ENCODE data around the gene VPS8.

The VPS8 gene

GRCh38 chr3:184914628-184915027 lies 102.7 kb downstream of the VPS8 start:
- no peak for DNase-seq (ENCODE audit: low read depth)
- TF ChIP-seq, protein P1, sequence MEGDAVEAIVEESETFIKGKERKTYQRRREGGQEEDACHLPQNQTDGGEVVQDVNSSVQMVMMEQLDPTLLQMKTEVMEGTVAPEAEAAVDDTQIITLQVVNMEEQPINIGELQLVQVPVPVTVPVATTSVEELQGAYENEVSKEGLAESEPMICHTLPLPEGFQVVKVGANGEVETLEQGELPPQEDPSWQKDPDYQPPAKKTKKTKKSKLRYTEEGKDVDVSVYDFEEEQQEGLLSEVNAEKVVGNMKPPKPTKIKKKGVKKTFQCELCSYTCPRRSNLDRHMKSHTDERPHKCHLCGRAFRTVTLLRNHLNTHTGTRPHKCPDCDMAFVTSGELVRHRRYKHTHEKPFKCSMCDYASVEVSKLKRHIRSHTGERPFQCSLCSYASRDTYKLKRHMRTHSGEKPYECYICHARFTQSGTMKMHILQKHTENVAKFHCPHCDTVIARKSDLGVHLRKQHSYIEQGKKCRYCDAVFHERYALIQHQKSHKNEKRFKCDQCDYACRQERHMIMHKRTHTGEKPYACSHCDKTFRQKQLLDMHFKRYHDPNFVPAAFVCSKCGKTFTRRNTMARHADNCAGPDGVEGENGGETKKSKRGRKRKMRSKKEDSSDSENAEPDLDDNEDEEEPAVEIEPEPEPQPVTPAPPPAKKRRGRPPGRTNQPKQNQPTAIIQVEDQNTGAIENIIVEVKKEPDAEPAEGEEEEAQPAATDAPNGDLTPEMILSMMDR (conservative IDR thresholded peaks at IDR 0.05; ENCODE audit: low read depth, low read length) = no peak
- H3K4me3 ChIP-seq (ENCODE audit: low read length) = no peak overlapping the region

- H3K4me3 ChIP-seq (ENCODE audit: low read length) = no peak overlapping the region
- no peak for DNase-seq (ENCODE audit: low read depth)
- TF ChIP-seq, protein P1 (conservative IDR thresholded peaks at IDR 0.05; ENCODE audit: low read depth, low read length) = no peak
Observed at GRCh38 chr3:184918750-184919149, 106.8 kb downstream of the VPS8 start.

DNA sequence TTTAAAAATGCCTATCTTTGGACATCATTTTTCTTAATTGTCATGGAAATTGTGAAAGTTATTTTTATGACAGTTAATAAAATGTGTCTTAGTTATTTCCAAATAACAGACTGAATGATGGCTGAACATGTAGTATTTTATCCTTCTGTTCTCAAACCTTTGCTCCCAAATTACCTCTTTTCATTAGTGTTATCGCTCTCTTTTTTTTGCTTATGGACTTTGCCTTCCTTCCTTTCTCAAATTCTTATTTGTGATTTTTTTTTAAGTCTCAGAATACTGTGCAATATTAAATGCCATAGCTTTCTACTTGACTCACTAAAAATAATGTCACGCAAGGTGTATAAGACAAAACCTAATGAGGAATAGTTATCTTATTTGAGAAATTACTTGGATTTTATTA lies 107.7 kb downstream of the VPS8 start:
- TF ChIP-seq, protein P1 (conservative IDR thresholded peaks at IDR 0.05; ENCODE audit: low read depth, low read length) = no peak
- no peak overlapping the region for H3K4me3 ChIP-seq (ENCODE audit: low read length)
- DNase-seq (ENCODE audit: low read depth) = no peak

- H3K4me3 ChIP-seq (ENCODE audit: low read length) = no peak overlapping the region
- TF ChIP-seq, protein P1 (conservative IDR thresholded peaks at IDR 0.05; ENCODE audit: low read depth, low read length) = no peak
- no peak for DNase-seq (ENCODE audit: low read depth)
Observed at GRCh38 chr3:184924547-184924946, 112.6 kb downstream of the VPS8 start.

DNA sequence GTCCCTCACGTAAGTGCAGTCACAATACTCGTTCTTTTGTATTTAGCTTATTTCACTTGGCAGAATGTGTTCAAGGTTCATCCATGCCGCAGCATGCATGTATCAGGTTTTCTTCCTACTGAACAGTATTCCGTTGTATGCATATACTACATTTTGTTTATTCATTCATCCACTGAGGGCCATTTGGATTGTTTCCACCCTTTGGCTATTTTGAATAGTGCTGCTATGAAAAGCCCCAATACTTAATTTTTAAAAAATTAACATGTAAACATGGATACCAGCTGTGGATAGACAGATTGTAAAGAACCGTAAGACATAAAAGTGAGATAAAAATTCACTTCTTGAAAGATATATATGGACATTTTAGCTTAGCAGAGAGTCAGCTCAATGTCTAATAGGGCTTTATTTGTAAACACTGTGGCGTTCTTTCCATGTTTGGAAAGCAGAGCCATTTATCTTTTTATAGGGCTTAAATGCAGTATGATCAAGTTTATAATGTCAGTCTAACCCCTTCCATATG lies 115.9 kb downstream of the VPS8 start:
- TF ChIP-seq, protein P1 (conservative IDR thresholded peaks at IDR 0.05; ENCODE audit: low read depth, low read length) = no peak
- DNase-seq (ENCODE audit: low read depth) = no peak
- H3K4me3 ChIP-seq (ENCODE audit: low read length) = no peak overlapping the region

- no peak overlapping the region for H3K4me3 ChIP-seq (ENCODE audit: low read length)
- TF ChIP-seq, protein P1 (conservative IDR thresholded peaks at IDR 0.05; ENCODE audit: low read depth, low read length) = no peak
- no peak for DNase-seq (ENCODE audit: low read depth)
Observed at GRCh38 chr3:184932777-184933176, 120.8 kb downstream of the VPS8 start.

DNA sequence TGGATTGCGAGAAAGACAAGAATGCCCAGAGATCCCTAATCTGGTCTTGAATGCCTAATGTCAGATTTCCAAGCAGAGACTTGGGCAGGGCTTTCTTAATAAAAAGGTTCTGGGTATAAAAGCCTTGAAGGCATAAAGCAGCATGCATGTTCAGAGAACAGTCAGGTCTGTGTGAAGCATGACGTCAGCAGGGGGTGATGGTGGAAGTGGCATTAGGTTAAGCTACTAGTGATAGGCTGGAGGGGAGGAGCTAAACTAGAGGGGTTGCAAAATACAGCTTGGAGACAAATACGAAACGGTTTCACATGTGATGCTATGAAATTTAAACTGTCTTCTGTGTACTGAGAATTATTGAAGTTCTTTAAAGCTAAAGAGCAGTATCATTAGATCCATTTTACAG lies 125.6 kb downstream of the VPS8 start:
- TF ChIP-seq, protein P1 (conservative IDR thresholded peaks at IDR 0.05; ENCODE audit: low read depth, low read length) = no peak
- no peak for DNase-seq (ENCODE audit: low read depth)
- H3K4me3 ChIP-seq (ENCODE audit: low read length) = no peak overlapping the region

Measured in retinal pigment epithelial cell (primary cell).